Peyer's patch (tissue), 4 donors: ENCODE results near the gene GAA. TPM values are rescaled to one million over a fixed set of nuclear protein-coding genes. Genes with fewer than 3 reads are reported as not detected.
"Not testable (repeated sequence)": the region's sequence is repeated elsewhere in the genome, so short reads cannot be mapped to it uniquely, and the experiment has no call there.

Experiments
- DNase-seq, 3 donors: peaks; one replicate each; pipeline ENCODE4 v3.0.0-alpha.2; 2017 to 2019
- H3K27ac ChIP-seq, 4 donors: fragments of 200-600 bp; sonication (generic); one replicate each; pipeline ENCODE4 v1.5.1; 2016 to 2019
- H3K27me3 ChIP-seq, 2 donors: fragments of 200-600 bp; sonication (generic); one replicate each; pipeline ENCODE4 v1.5.1; 2019
- H3K36me3 ChIP-seq, 3 donors: fragments of 200-600 bp; sonication (generic); one replicate each; pipeline ENCODE4 v1.5.1; 2016 to 2019
- H3K4me1 ChIP-seq, 4 donors: fragments of 200-600 bp; sonication (generic); one replicate each; pipeline ENCODE4 v1.5.1; 2016 to 2019
- H3K4me3 ChIP-seq, 4 donors: fragments of 200-600 bp; sonication (generic); 1 replicate in 3 of 4; 2 replicates in 1 of 4; pipeline ENCODE4 v1.5.1; 2016 to 2019; ENCODE audit warnings: mild to moderate bottlenecking in 1 of 4
- H3K9me3 ChIP-seq, 4 donors: fragments of 200-600 bp; sonication (generic); one replicate each; pipeline ENCODE4 v1.5.1; 2016 to 2019; ENCODE audit warnings: mild to moderate bottlenecking in 1 of 4
- POLR2A ChIP-seq, 2 donors: fragments of 450-650 bp; IDR thresholded peaks; one replicate each; pipeline ENCODE4 v1.5.1; 2017; ENCODE audit warnings: antibody characterized with exemption in 2 of 2, mild to moderate bottlenecking in 2 of 2, moderate library complexity in 2 of 2
- total RNA-seq, 4 donors: library from RNA; depleted of rRNA; stranded (reverse); fragments of >200 nt; gene quantifications; one replicate each; pipeline ENCODE4 v1.1.0, GENCODE V29; 2016
- TF ChIP-seq, protein P1 (sequence below), 6 experiments: fragments of 450-650 bp in 4 of 6; fragments of 200-600 bp in 2 of 6; sonication (generic) in 1 of 6; IDR thresholded peaks; one replicate each; pipeline ENCODE4 v1.5.1; 2017 to 2019; ENCODE audit warnings: antibody characterized with exemption in 6 of 6, mild to moderate bottlenecking in 3 of 6, moderate library complexity in 1 of 6

GAA gene
- total RNA-seq, 4 donors from 2014 or later: 33.8 to 88.1 (median 42.3) TPM

DNA sequence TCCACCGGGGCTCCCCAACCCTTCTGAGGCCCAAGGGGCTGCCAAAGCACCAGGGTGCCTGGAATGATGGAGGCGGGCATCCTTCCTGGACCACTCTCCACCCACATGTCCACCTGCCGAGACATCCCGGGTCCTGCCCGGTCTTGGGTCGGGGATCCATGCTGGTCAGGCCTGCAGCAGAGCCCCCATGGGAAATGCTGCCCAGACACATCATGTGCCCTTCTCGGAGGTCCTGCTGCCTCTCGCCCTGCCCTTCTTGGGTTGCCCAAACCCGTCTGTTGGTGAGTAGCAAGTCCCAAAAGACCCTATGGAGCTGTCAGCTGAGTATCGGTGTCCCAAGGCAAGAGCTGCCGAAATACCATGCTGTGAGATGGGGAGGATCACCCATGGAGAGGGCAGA, 14.8 kb upstream of the GAA start:
- no peak for TF ChIP-seq POLR2A (IDR thresholded peaks at IDR 0.05)
- TF ChIP-seq, protein P1, sequence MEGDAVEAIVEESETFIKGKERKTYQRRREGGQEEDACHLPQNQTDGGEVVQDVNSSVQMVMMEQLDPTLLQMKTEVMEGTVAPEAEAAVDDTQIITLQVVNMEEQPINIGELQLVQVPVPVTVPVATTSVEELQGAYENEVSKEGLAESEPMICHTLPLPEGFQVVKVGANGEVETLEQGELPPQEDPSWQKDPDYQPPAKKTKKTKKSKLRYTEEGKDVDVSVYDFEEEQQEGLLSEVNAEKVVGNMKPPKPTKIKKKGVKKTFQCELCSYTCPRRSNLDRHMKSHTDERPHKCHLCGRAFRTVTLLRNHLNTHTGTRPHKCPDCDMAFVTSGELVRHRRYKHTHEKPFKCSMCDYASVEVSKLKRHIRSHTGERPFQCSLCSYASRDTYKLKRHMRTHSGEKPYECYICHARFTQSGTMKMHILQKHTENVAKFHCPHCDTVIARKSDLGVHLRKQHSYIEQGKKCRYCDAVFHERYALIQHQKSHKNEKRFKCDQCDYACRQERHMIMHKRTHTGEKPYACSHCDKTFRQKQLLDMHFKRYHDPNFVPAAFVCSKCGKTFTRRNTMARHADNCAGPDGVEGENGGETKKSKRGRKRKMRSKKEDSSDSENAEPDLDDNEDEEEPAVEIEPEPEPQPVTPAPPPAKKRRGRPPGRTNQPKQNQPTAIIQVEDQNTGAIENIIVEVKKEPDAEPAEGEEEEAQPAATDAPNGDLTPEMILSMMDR (IDR thresholded peaks at IDR 0.05): no peak
- Histone ChIP-seq H3K27me3 (no peaks in the 10 kb centered on the region), H3K9me3 (no peaks in the 10 kb centered on the region), H3K4me3 (no peak overlapping the region), H3K4me1 (peaks cover 0 to 3% (median 0%) of the 10 kb centered on the region in 4 donors), H3K36me3 (no peaks in the 10 kb centered on the region), H3K27ac (no peak overlapping the region)
- no peak for DNase-seq

DNA sequence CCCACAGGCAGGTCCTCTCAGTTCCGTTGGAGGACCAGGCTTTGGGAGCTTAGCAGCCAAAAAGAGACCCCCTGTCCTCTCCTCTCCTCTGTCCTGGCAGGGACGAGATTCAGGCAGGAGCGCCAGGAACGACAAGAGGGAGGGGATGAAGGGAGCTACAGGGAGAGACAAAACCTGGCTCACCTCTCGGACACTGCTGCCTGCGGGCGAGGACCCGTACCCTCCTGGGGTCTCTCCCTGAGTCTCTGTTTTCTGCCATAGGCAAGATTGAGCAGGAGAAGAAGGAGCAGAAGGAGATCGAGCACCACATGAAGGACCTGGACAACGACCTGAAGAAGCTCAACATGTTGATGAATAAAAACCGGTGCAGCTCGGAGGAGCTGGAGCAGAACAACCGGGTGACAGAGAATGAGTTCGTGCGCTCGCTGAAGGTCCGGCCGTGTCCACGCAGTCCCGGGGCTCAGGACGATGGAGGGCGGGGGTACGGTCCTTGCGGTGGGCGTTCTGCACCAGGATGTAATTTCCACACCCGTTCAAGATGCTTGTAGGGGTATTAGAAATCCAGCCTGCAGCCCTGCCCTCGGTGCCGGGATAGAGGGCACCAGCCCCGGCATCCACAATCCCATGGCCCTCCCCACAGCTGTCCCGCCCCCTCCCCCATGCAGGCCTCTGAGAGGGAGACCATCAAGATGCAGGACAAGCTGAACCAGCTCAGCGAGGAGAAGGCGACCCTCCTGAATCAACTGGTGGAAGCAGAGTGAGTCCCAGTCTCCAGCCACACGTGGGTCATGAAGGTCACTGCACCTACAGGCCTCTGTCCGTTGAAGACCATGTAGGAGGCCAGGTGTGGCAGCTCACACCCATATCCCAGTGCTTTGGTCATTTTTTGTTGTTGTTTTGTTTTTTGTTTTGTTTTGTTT, 13.8 kb upstream of the GAA start:
- Histone ChIP-seq H3K36me3 (no peaks in the 10 kb centered on the region), H3K27ac (no peak overlapping the region), H3K4me3 (no peak overlapping the region), H3K4me1 (peaks cover 0 to under 1% (median 0%) of the 10 kb centered on the region in 4 donors), H3K9me3 (no peaks in the 10 kb centered on the region), H3K27me3 (no peaks in the 10 kb centered on the region)
- no peak for TF ChIP-seq POLR2A (IDR thresholded peaks at IDR 0.05)
- TF ChIP-seq, protein P1 (IDR thresholded peaks at IDR 0.05): no peak
- no peak for DNase-seq

DNA sequence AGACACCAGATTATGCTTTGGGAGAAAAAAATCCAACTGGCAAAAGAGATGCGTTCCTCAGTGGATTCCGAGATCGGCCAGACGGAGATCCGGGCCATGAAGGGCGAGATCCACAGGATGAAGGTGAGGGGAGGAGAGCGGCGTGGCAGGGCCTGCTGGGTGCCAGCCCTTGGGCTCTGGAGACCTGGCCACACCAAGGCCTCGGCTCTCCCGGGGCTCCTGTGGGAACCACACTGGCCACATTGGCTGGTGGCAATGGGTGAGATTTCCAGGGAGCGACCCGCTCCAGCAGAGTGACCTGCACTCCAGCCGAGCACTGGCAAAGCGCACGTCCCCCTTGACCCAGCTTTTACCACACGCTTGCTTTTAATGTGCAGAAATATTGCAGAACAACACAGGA, 11.6 kb upstream of the GAA start:
- H3K9me3 ChIP-seq: no peaks in the 10 kb centered on the region
- no peak for DNase-seq
- H3K4me3 ChIP-seq: no peak overlapping the region
- TF ChIP-seq POLR2A (IDR thresholded peaks at IDR 0.05): no peak
- TF ChIP-seq, protein P1 (IDR thresholded peaks at IDR 0.05): no peak
- H3K27me3 ChIP-seq: no peaks in the 10 kb centered on the region
- H3K36me3 ChIP-seq: no peaks in the 10 kb centered on the region
- H3K4me1 ChIP-seq: no peaks in the 10 kb centered on the region
- no peak overlapping the region for H3K27ac ChIP-seq

GRCh38 chr17:80090164-80090563, 11.2 kb upstream of the GAA start:
- not testable (repeated sequence) for H3K4me1 ChIP-seq, H3K27me3 ChIP-seq, H3K36me3 ChIP-seq, H3K9me3 ChIP-seq, H3K4me3 ChIP-seq, DNase-seq, H3K27ac ChIP-seq

GRCh38 chr17:80091376-80091775, 10.0 kb upstream of the GAA start:
- no peaks in the 10 kb centered on the region for H3K9me3 ChIP-seq
- no peaks in the 10 kb centered on the region for H3K4me1 ChIP-seq
- no peaks in the 10 kb centered on the region for H3K36me3 ChIP-seq
- no peak for TF ChIP-seq POLR2A (IDR thresholded peaks at IDR 0.05)
- TF ChIP-seq, protein P1 (IDR thresholded peaks at IDR 0.05): no peak
- H3K4me3 ChIP-seq: no peak overlapping the region
- H3K27me3 ChIP-seq: no peaks in the 10 kb centered on the region
- no peak overlapping the region for H3K27ac ChIP-seq
- no peak for DNase-seq

GRCh38 chr17:80092959-80093358, 8.4 kb upstream of the GAA start:
- Histone ChIP-seq H3K4me3 (no peak overlapping the region), H3K9me3 (no peaks in the 10 kb centered on the region), H3K27me3 (no peaks in the 10 kb centered on the region), H3K27ac (peak overlapping the region in 2 of 4 donors; percentile 16 to 35), H3K4me1 (no peaks in the 10 kb centered on the region), H3K36me3 (no peaks in the 10 kb centered on the region)
- TF ChIP-seq POLR2A (IDR thresholded peaks at IDR 0.05): no peak
- TF ChIP-seq, protein P1 (IDR thresholded peaks at IDR 0.05): no peak
- no peak for DNase-seq
